Peyer's patch (tissue), 4 donors: Measurements from ENCODE around the gene HSD11B2. TPM values are rescaled to one million over a fixed set of nuclear protein-coding genes. Genes with fewer than 3 reads are reported as not detected.

Source experiments
- small RNA-seq, 2 donors: library from RNA; depleted of rRNA; stranded (forward); fragments of <200 nt; gene quantifications; one replicate each; pipeline ENCODE3, GENCODE V24; 2016
- total RNA-seq, 4 donors: library from RNA; depleted of rRNA; stranded (reverse); fragments of >200 nt; gene quantifications; one replicate each; pipeline ENCODE4 v1.1.0, GENCODE V29; 2016

Gene HSD11B2
- total RNA-seq, 4 donors from 2014 or later: 116 to 688 (median 499) TPM

Small RNAs within 50 kb of the gene (small RNA-seq; reads per million reads assigned to genes)
- 0 reads per million in 2 donors for gene RNU1-123P

Other genes with a start within 250 kb of the HSD11B2 start
- 10 to 100 TPM; 20.8 to 57.8 (median 42.3) TPM for gene MATCAP1, start 247.2 kb upstream of the HSD11B2 start, total RNA-seq
- gene EXOC3L1, start 241.0 kb upstream of the HSD11B2 start, total RNA-seq: 10 to 100 TPM in 1 of 4 donors, 1 to 10 TPM in 3; 1.2 to 10.9 (median 4.7) TPM
- gene E2F4, start 239.0 kb upstream of the HSD11B2 start, total RNA-seq: 100 to 1,000 TPM; 122 to 182 (median 144) TPM
- 100 to 1,000 TPM in 1 of 4 donors, 10 to 100 TPM in 3; 25.6 to 119 (median 82.2) TPM for gene ELMO3, start 232.0 kb upstream of the HSD11B2 start, total RNA-seq
- gene TMEM208, start 204.0 kb upstream of the HSD11B2 start, total RNA-seq: 10 to 100 TPM; 23.9 to 40.3 (median 33.3) TPM
- gene FHOD1, start 183.6 kb upstream of the HSD11B2 start, total RNA-seq: 10 to 100 TPM; 13.3 to 64.4 (median 38.8) TPM
- 1 to 10 TPM; 1.2 to 2.2 (median 1.8) TPM for gene SLC9A5, start 182.1 kb upstream of the HSD11B2 start, total RNA-seq
- gene PLEKHG4, start 151.6 kb upstream of the HSD11B2 start, total RNA-seq: 10 to 100 TPM; 12.3 to 16.5 (median 14.0) TPM
- not detected for gene KCTD19, start 104.4 kb upstream of the HSD11B2 start, total RNA-seq
- 1 to 10 TPM in 1 of 4 donors, not detected in 3; 5.1 TPM for gene LRRC36, start 104.3 kb upstream of the HSD11B2 start, total RNA-seq
- 10 to 100 TPM in 2 of 4 donors, 1 to 10 TPM in 2; 6.6 to 33.3 (median 16.6) TPM for gene TPPP3, start 37.6 kb upstream of the HSD11B2 start, total RNA-seq
- 10 to 100 TPM in 1 of 4 donors, 1 to 10 TPM in 3; 3.5 to 14.5 (median 6.3) TPM for gene ZDHHC1, start 14.6 kb upstream of the HSD11B2 start, total RNA-seq
- gene ATP6V0D1, start 50.0 kb downstream of the HSD11B2 start, total RNA-seq: 100 to 1,000 TPM; 131 to 223 (median 202) TPM
- gene AGRP, start 52.4 kb downstream of the HSD11B2 start, total RNA-seq: not detected
- gene RIPOR1, start 97.7 kb downstream of the HSD11B2 start, total RNA-seq: 10 to 100 TPM; 10.5 to 70.1 (median 42.5) TPM
- gene CTCF, start 131.4 kb downstream of the HSD11B2 start, total RNA-seq: 10 to 100 TPM; 35.3 to 59.4 (median 42.7) TPM
- gene CARMIL2, start 214.0 kb downstream of the HSD11B2 start, total RNA-seq: 10 to 100 TPM in 3 of 4 donors, 1 to 10 TPM in 1; 8.4 to 55.3 (median 13.4) TPM
- 10 to 100 TPM; 14.2 to 37.2 (median 18.6) TPM for gene ACD, start 229.1 kb downstream of the HSD11B2 start, total RNA-seq
- 1 to 10 TPM in 3 of 4 donors, not detected in 1; 1.0 to 4.3 (median 2.1) TPM for gene PARD6A, start 229.8 kb downstream of the HSD11B2 start, total RNA-seq
- 10 to 100 TPM; 10.6 to 26.3 (median 13.4) TPM for gene ENKD1, start 235.6 kb downstream of the HSD11B2 start, total RNA-seq
- 1 to 10 TPM in 3 of 4 donors, under 1 TPM in 1; 0.54 to 6.6 (median 2.0) TPM for gene C16orf86, start 235.7 kb downstream of the HSD11B2 start, total RNA-seq